Measurements from ENCODE around the gene CNPY3.

Gene CNPY3

DNA sequence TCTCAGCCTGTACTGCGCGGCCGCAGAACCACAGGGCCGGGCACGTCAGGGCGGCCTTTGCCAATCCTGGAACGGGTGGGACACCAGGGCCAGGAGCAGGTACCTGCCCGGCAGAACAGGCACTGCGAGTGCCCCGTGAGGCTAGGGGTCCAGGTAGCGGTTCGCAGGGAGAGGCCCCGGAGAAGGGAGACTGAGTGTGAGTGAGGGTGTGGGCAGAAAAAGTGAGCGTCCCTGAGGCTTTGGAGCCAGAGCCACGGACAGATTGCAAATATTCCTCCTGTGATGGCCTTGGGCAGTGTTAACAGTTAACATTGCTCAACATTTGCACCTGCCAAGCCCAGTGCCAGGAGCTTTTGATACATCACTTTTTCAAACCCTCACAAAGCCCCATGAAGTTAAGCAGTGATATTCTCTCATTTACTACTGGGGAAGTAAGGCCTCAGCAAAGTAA, 31.8 kb downstream of the CNPY3 start:
- no peak for DNase-seq

DNA sequence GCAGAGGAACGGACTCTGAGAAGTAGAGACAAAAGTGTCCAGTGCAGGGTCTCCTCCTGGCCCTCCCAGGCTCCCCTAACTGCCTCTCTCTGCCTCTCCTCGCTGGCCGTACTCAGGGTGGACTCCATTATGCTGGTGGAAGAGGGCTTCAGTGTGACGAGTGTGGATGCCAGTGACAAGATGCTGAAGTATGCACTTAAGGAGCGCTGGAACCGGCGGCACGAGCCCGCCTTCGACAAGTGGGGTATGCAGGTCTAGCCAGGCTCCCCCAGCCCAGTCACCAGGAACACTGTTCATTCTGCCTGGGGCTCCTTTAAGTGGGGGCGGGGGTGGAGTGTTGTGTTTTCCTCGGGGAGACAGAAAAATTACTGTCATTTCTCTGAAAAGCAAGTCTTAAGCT, 32.8 kb downstream of the CNPY3 start:
- no peak for DNase-seq

DNA sequence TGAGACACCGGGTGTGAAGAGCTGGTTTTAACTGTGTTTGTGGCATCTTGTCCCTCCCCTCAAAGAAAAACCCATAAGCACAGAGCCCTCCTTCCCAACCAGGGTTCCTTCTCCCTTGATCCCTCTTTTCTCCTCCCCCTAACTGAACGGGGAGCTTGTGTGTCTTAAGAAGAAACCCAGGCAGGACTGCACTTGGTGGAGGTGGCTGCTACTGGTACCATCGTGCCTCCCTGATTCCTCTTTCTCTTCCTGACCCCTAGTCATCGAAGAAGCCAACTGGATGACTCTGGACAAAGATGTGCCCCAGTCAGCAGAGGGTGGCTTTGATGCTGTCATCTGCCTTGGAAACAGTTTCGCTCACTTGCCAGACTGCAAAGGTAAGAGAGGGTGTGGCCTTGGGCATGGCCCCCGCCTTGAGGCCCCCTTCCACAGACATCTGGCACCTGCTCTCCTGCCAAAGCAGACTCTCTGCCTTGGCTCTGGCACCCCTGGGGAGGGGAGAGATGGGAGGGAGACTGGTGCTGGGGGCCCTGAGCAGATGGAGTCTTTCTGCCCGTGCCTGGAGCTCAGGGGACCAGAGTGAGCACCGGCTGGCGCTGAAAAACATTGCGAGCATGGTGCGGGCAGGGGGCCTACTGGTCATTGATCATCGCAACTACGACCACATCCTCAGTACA, 33.4 kb downstream of the CNPY3 start:
- DNase-seq = no peak

DNA sequence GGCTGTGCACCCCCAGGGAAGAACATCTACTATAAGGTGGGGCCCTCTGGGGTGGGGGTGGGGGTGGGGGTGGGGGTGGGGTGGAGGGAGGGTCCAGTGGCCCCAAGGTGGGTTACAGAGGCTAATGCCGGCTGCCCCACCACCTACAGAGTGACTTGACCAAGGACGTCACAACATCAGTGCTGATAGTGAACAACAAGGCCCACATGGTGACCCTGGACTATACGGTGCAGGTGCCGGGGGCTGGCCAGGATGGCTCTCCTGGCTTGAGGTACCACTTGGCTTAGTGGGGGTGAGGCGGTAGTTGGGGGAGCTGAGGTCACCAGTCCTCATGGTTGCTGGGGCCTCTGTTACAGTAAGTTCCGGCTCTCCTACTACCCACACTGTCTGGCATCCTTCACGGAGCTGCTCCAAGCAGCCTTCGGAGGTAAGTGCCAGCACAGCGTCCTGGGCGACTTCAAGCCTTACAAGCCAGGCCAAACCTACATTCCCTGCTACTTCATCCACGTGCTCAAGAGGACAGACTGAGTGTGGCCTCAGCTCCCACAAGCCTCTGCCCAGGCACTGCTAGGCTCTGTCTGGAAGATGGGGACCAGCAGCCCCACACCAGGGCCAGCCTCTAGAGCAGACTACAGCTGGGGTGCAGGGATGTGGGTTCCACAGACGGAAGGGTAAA, 34.0 kb downstream of the CNPY3 start:
- no peak for DNase-seq

DNA sequence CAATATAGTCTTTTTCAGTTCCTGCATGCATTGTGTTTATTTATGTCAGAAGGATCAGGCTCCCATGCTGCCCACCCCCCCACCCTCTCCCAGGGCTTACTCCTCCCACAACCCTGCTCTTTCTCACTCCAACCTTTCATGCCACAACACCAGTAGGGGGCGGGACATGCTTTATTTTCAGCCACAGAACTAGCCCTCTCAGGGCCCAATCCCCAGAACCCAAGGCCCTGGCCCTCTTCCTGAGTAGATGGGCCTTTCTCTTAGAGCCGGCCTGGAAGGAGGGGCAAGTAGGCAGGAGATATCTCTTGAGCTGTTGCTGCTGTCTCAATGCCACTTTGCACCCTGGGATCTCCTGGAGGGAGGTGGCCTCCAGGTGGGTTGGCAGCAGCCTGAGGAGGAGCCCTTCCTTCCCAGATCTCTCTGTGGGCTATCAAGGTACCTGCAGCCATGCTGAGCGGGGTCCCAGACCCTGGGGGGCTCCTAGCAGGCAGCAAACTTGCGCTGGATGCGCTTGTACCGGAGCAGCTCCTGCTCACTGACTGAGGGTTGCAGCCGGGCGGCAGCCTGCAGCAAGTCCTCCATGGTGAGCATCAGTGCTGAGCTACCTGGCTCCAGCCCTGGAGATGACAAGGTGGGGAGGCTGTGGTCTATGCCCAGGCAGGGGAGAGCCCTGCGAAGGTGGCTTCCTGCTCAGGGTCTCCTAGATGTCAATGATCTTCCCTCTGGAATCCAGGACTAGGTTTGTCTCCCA, 34.8 kb downstream of the CNPY3 start:
- DNase-seq = no peak

DNA sequence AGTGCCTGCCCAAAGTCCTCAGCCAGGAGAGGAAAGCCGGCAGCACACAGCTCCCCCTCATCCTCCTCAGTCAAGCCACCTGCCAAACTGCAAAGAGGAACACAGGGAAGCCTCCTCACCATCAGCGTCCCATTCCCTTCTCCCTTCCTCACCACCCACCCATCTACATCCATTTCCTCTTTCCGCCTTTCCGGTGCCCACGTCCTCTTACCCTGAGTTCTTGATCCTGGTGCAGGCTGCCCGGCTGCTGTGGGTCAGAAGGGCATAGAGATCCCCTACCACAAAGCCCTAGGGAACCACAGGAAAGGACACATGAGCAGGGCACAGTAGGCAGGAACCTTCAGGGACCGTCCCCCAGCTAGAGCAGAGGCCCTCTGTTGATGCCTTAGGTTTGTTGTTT, 37.3 kb downstream of the CNPY3 start:
- DNase-seq = no peak

DNA sequence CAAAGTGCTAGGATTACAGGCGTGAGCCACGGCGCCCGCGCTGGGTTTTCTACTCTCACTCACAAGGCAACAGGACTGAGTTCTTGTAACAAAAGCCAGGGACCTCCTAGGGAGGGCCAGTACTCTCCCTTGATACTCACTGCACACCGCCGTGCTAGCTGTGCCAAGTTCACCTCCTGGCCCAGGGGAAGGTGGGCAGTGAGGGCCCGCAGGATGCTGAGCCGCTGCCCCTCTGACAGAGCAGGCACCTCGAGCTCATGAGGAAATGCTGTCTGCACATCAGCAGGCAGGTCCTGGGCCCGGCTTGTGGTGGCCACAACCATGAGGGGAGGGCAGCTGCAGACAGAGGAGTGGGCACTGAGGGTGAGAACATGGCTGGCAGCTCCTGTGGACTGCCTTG, 37.9 kb downstream of the CNPY3 start:
- DNase-seq = no peak

DNA sequence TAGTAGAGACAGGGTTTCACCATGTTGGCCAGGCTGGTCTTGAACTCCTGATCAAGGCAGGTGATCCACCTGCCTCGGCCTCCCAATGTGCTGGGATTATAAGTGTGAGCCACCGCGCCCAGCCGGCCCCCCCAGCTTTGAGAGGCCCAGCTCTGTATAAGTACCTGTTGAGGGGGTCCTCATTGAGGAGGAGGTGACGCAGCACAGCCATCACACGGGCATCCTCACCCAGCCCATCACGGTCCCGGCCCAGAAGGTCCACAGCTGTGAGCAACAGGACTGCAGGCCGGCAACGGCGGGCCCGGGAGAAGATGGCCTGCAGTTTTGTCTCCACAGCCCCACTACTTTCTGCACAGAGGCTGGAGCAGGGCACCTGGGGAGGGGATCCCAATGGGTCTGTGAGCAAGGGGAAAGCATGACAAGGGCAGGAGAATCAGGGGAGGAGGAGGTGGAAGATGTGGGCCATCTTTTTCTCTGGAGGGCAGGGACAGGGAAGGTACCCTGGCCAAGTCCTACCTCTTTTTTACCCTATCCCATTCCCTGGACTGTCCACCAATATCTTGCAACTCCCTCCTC, 38.9 kb downstream of the CNPY3 start:
- DNase-seq = no peak

DNA sequence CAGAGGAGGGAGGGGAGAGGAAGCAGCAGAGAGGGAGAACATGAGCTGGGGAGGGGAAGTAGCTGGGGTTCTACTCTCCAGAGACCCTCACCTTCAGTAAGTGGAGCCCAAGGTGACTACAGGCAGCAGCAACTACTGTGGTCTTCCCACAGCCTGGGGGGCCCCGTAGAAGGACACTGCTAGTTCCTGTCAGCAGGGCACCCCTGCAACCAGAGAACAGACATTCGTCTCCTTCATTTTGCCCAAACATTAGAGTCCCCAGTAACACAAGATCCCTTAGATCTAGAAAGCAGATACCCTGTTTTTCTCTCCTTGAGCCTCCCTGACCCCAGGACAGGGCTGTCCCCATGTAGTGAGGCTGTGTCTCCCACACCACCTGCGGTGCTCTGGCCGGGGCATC, 39.5 kb downstream of the CNPY3 start:
- DNase-seq = no peak

DNA sequence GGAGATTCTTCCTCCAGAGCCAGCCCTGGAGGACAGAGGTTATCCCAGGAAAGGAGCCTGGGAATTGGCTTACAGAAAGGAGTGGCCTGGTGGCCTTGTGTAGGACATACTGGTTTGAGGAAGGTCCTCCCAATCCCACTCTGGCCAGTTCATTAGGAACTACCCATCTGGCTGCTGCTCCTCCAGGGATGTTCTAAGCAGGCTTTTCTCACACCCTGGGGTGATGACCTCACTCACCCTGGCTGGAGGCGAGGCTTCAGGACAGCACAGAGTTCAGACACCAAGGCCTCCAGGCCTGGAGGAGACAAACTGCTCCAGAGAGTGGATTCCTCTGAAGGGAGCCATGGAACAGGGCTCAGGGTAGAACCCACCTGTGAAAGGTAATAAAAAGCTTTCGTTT, 40.2 kb downstream of the CNPY3 start:
- no peak for DNase-seq

DNA sequence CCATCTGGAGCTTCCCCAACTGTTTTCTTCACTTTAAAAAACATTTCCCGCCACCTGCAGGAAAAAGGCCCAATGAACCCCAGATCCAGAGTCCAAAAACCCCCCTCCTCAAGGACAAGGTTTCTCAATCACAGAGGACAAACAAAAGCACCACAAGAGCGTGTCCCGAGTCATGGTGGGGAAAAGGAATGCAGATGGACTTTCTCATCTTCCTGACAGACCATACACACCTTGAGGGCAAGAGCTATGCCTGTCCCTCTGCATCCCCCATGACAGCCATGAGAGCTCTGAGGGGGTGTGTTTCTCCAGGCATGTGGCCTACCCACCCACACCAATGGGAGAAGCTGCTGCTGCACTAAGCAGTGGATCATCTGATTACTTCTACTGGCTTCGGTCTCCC, 40.7 kb downstream of the CNPY3 start:
- DNase-seq = no peak

DNA sequence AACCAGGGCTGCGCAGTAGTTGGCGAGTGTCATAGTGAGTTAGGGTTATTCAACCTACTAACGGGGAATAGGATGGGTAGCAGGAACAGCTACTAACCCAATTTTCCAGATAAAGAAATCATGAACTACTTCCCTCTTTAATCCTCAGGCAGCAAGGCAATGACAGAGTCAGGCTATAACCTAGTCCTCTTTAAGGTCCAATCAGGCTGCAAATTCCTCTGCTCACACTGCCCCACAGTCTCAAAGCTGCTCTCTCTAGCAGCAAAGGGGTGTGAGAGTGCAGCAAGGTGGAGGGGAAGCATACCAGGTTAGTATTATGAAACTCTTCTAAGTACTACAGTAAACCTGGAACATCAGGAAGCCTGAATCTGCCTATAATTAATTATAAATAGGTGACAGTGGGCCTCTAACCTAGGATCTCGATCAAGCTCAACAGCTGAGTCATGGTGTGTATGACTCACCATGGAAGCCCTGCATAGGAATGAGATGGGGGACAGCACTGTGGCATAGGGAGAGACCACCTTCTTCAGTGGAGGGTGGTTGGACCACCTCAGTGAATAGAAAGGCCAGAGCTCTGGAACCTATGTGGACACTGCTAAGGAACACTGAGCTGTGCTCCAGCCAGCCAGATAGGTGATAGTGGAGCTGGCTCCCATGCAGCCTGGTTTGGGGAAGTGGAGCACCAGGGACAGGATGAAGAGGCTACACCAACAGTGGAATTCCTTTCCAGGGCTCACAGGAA, 41.8 kb downstream of the CNPY3 start:
- no peak for DNase-seq

DNA sequence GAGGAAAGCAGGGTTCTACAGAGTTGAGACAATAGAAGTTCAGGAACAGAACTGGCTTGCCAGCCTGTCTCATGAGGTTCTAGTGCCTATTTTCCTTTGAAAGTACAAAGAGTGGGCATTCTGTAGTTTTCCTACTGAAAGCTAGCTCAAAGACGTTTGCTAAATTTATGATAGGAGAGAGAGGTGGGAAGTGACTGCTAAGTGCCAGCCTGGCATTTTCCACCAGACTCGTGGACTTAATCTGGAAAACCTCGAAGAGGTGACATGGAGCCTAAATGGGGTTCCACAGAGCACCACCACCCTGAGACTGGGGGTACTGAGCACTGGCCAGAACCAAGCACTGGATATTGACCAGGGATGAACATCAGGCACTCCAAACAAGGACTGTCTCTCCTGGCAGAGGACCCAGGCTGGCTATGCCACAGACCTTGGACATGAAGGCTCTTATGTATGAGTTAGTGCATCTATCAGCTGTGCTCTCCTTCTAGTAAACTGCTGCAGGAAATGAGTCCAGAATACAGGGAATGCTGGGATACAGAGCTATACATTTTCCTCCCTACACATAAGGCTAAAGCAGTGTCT, 42.6 kb downstream of the CNPY3 start:
- no peak for DNase-seq

DNA sequence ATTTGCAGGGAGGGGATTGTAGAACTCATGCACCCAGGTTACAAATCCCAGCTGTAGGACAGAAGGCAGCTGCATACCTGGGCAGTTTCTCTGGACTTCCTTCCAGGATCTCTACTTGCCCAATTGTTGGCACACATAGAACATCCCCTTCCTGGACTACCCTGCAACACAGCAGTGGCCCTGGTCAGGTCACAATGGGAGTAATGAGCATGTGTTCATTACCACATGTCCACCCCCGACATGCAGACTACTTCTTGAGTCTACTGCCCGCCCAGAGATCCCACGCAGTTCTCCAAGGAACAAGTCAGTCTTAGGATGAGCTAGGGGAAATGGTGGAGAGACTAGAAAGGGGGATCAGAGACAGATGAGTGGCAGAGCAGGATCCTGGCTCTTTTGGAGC, 44.6 kb downstream of the CNPY3 start:
- DNase-seq = no peak

DNA sequence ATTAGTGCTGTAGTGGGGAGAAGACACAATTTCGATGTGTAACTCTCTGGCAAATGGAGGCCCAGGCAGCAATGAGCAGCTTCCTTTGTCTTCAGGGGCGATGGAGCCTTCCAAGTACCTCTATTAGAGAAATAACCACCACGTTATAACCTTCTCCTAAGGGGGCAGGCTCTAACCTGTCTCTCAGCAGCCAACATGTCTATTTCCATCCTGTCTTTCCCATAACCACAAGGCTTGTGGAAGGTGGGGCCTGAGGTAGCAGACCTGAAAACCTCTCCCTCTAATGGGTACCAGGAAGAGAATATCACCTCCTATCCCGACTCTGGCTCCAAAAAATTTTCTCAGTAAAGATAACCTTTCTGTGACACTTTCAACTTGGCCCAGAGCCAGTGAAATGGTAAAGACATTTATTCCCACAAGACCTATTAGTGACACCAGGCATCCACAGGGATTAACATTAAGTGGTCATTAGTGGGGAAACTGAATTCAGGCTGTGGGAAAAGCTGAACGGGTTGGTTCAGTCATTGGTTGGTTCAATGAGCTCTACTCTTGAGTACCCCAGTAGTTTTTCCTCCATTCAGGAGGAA, 45.7 kb downstream of the CNPY3 start:
- DNase-seq = no peak

DNA sequence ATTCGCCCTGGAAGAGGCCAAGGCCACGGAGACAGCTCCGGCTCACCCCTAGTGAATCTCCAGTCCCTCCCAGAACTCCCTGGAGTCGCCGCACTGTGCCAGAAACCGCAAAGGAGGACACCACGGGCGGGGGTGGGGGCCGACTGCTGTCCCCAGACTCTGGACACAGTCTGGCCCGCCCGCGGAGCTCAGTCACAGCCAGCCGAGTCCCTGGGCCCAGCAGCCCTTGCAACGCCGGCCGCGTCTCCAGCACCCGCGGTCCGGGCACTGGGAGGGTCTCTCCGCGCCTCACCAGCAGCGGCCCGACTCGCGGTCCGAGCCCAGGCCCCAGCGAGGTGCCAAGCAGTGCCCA, 49.2 kb downstream of the CNPY3 start:
- peak; percentile 57 for DNase-seq

DNA sequence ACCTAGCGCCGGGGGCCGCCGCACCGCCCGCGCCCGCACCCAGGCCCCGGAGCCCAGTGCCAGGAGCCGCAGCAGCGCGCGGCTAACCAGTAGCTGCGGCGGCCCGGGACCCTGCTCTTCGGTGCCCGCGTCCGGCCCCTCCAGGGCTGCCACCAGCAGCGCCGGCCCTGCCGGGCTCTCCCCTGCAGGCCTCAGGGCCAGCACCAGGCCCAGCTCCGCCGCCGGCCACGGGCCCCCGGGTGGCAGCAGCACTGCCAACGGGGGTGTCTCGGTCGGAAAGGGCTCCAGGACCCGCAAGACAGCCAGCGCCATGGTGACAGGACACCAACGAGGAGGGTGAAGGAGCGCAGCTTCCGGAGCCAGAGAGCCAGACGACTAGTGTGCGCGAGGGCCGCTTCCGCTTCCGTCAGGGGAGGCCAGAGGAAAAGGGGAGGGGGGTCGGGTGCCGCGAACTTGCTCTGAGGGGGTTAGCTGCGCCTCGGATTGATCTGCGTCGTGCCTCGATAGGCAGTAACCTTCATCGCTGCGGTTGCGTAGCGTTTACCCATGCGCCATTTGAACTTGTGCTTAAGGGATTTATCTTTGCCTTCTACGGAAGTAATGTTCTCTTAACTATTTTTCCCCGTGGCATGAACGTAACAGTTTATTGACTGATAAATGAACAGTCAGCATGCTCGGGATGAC, 49.7 kb downstream of the CNPY3 start, which contains the start of gene PEX6:
Gene PEX6, minus strand, starts transcription at position 343 of the 684 bp plus-strand sequence. Its CDS starts 31 bp downstream, at position 312.
- peak; percentile 92 for DNase-seq

DNA sequence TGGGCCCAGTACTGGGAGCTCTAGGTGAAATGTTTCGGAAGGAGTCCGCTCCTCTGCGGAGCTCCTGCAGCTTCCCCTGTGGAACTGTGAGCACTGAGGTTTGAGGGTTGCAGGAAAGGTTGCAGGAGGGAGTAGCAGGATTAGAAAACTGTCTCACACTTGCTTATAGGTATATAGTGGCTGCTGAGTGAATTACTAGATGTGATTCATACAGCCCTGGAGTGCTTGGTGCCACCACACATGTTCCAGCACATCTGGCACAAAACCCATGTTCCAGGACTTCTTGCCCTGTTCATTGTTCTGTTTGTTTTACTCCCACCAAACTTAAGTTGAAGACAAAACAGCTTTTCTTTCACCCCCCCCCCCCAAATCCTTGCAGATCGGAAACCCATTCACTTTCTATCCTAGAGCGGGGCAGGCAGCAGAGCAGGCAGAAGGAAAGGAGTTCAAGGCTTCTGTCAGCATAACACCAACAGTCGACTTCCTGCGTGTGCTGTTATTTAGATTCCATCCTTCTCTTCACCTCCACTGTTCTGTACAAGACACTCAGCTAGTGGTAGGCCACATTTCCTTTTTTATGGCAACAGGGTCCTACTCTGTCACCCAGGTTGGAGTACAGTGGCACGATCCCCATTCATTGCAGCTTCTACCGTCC, 50.4 kb downstream of the CNPY3 start:
- no peak for DNase-seq

DNA sequence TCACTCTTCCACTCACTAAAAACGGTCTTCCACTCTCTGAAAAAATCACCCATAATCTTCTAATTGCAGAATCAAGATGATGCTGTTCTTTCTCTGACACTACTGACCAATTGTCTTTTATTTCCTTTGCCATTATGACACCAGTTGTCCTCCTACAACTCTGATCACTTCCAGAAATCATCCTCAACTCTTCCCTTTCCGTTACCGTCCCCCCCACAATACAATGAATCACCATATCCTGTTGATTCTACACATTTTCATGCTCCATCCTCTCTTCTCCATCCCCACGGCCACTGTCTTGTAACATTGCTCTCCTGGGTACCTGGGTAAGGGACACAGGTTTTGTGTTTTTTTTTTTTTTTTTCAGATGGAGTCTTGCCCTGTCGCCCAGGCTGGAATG, 52.6 kb downstream of the CNPY3 start:
- DNase-seq = no peak

DNA sequence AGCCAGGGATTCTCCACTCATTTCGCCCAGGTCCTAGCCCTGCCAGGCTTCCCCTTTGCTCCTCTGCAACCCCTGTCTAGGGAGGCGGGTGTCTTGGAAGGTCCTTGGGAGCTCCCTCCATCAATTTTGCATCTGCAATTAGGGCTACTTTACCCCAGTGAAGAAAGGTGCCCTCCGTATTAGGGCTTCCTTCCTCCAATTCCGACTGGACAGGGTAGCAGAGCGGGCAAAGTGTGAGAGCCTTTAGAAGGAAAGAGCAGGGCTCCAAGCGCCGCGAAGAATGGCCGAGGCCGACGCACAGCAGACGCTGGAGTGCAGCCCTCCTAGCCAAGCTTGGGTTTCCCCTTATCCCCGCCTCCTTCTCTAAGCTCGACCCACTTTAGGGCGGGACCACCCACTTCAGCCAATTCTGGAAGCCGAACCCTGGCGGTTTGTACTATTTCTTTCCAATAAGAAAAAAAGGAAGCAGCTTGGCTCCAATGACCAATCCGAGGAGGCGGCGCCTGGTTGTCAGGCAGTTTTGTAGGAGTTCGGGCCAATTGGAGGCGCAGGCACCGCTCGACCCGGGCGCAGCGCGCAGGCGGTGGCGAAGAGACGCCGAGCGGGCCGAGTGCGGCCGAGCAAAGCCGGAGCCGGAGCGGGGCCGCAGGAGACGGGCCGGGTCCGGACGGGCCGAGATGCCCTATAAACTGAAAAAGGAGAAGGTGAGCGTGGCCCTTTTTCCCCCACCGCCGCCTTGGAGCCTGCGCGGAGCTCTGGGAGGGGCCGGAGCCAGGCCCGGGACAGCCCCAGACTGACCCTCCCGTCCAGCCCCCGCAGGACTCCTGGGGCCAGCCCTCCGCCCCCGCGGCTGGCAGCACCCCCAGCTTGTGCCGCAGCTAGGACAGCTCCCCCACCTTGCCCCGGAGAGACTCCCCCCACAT, 55.0 kb downstream of the CNPY3 start, which contains the start of gene PPP2R5D:
Gene PPP2R5D, plus strand, starts transcription at position 570 of the 923 bp plus-strand sequence. Its CDS starts 108 bp downstream, at position 678.
- DNase-seq = peak; percentile 97

Data from right forelimb (tissue), 1 donor.